Panc1 (cell line): ENCODE data around the gene SGIP1. TPM values are rescaled to one million over a fixed set of nuclear protein-coding genes. Genes with fewer than 3 reads are reported as not detected.
"Not testable (repeated sequence)": the region's sequence is repeated elsewhere in the genome, so short reads cannot be mapped to it uniquely, and the experiment has no call there.

Experiments
- ATAC-seq: fragments of 200-7000 bp; cut with Tn5 transposase; 2 replicates; pipeline ENCODE4 v1.9.1; 2020; ENCODE audit warnings: mild to moderate bottlenecking, moderate library complexity
- BruUV-seq: library from RNA; stranded (reverse); fragments of 400-500 nt; replicated peaks from 2 replicates; lab custom pipeline; 2021; lab: Mats Ljungman, UMichigan
- CTCF ChIA-PET: fragments of 300-600 bp; sonication (Branson Sonifier 250); formaldehyde crosslinking; loops from one replicate; lab custom pipeline; 2022; ENCODE audit warnings: antibody characterized with exemption; lab: Charles Lee
- POLR2A ChIA-PET: fragments of 300-600 bp; sonication (Branson Sonifier 250); formaldehyde crosslinking; loops from one replicate; lab custom pipeline; 2022; ENCODE audit warnings: antibody characterized with exemption; lab: Charles Lee
- DNase-seq: peaks from one replicate; pipeline ENCODE4 v3.0.0-alpha.2; 2010; ENCODE audit warnings: low read depth, low spot score
- H3K27ac ChIP-seq: 2 replicates; pipeline ENCODE4 v1.5.1; 2011; ENCODE audit warnings: mild to moderate bottlenecking, low read length, inconsistent platforms
- H3K27me3 ChIP-seq: fragments of 200-500 bp; sonication (Bioruptor generic); 2 replicates; pipeline ENCODE4 v1.6.0; 2014; ENCODE audit warnings: low read length, inconsistent platforms; ENCODE audit not compliant: control insufficient read depth, insufficient read depth
- H3K36me3 ChIP-seq: fragments of 200-500 bp; sonication (Bioruptor generic); 2 replicates; pipeline ENCODE4 v1.5.1; 2014; ENCODE audit warnings: inconsistent platforms, mild to moderate bottlenecking, low read length, moderate library complexity; ENCODE audit not compliant: control insufficient read depth, insufficient read depth
- H3K4me1 ChIP-seq: 2 replicates; pipeline ENCODE4 v1.5.1; 2011; ENCODE audit warnings: inconsistent platforms, mild to moderate bottlenecking, low read length, moderate library complexity; ENCODE audit not compliant: control insufficient read depth, insufficient read depth
- H3K4me3 ChIP-seq, 2 experiments: 2 replicates each; pipeline ENCODE4 v1.5.1; 2011 to 2012; ENCODE audit warnings: low read depth in 2 of 2, low read length in 2 of 2, mild to moderate bottlenecking in 2 of 2, inconsistent platforms in 1 of 2, moderate library complexity in 1 of 2
- H3K9me3 ChIP-seq: fragments of 200-500 bp; sonication (Bioruptor generic); 2 replicates; pipeline ENCODE4 v1.5.1; 2014; ENCODE audit warnings: low read depth, mild to moderate bottlenecking, inconsistent platforms, low read length, moderate library complexity; ENCODE audit not compliant: control insufficient read depth, insufficient read depth
- POLR2AphosphoS5 ChIP-seq: IDR thresholded peaks from 2 replicates; pipeline ENCODE4 v1.6.1; 2012; ENCODE audit warnings: mild to moderate bottlenecking, low read depth, low read length, moderate library complexity
- SIN3A ChIP-seq: IDR thresholded peaks from 2 replicates; pipeline ENCODE4 v1.6.1; 2012; ENCODE audit warnings: low read depth, mild to moderate bottlenecking, low read length, moderate library complexity, borderline replicate concordance; ENCODE audit not compliant: insufficient read depth
- TCF7L2 ChIP-seq: IDR thresholded peaks from 2 replicates; pipeline ENCODE4 v1.6.1; 2011; ENCODE audit warnings: mild to moderate bottlenecking, low read depth, low read length, inconsistent platforms
- in situ Hi-C: cut with HindIII; loops from 2 replicates; pipeline ENCODE4 v1.10.0; 2016; ENCODE audit warnings: low sequenced_read_pairs, low pct_unique_long_range_greater_than_20kb
- intact Hi-C: fragments of 100-400 bp; cut with micrococcal nuclease; formaldehyde crosslinking; loops from one replicate; pipeline ENCODE4 v1.10.0; 2022; ENCODE audit not compliant: unreplicated experiment
- total RNA-seq: library from RNA; stranded (reverse); gene quantifications from one replicate; pipeline ENCODE4 v1.2.1, GENCODE V29; 2021; ENCODE audit not compliant: unreplicated experiment
- TF ChIP-seq, protein P1 (sequence below): fragments of 450-650 bp; IDR thresholded peaks from 2 replicates; pipeline ENCODE4 v1.5.1; 2017; ENCODE audit warnings: mild to moderate bottlenecking
- TF ChIP-seq, protein P2 (sequence below), 2 experiments: IDR thresholded peaks; 2 replicates each; pipeline ENCODE4 v1.6.1; 2011 to 2012; ENCODE audit warnings: low read depth in 2 of 2, control low read depth in 1 of 2, low read length in 1 of 2, mild to moderate bottlenecking in 1 of 2, moderate library complexity in 1 of 2; ENCODE audit not compliant: insufficient read depth in 1 of 2

The SGIP1 gene
- total RNA-seq, 1 experiment from 2014 or later, result 1.6 TPM

DNA sequence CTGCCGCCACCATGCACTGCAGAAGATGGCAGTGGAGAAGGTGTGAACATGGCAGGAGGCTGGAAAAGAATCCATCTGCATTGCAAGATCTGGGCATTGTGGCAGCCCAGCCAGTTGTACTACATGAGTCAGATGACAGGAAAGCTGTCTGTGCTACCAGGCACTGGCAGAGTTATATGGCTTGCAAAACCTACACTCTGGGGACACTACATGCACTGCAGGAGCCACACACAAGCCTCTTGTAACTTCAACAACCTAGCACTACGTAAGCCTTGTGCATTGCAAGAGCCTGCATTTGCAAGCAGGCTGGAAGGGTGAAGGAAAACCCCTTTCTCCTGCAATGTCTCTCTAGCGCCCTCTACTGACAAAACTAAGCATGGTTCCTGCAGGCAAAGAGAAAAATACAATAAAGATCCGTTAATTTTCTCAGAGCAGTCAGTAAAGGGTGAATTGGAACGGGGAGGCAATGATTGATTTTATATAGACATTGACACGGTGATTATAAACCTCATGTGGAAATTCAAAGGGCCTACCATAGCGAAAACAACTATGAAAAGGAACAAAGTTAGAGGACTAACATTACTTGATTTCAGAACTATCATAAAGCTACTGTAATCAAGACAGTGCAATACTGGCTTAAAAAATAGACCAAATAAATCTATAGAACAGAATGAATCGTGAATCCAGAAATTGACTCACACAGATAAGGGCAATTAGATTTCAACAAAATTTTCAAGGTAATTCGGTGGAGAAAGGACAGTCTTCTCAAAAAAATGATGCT lies 192.1 kb downstream of the SGIP1 start:
- intact Hi-C loops (loop anchor here (5.0 to 10.0 kb wide), 2 partner anchors 271 to 474 kb away; no protein-coding TSS in a partner anchor), in situ Hi-C loops (no loop called here)
- H3K36me3 ChIP-seq, result no peaks in the 10 kb centered on the region
- no peaks in the 10 kb centered on the region for H3K27me3 ChIP-seq
- CTCF ChIA-PET, result no interaction called here
- no TSS peak for BruUV-seq
- H3K9me3 ChIP-seq, result no peaks in the 10 kb centered on the region
- DNase-seq, result peak; percentile 70
- POLR2A ChIA-PET, result no interaction called here
- H3K4me1 ChIP-seq, result no peaks in the 10 kb centered on the region
- H3K4me3 ChIP-seq, result no peak overlapping the region
- TF ChIP-seq, protein P1, sequence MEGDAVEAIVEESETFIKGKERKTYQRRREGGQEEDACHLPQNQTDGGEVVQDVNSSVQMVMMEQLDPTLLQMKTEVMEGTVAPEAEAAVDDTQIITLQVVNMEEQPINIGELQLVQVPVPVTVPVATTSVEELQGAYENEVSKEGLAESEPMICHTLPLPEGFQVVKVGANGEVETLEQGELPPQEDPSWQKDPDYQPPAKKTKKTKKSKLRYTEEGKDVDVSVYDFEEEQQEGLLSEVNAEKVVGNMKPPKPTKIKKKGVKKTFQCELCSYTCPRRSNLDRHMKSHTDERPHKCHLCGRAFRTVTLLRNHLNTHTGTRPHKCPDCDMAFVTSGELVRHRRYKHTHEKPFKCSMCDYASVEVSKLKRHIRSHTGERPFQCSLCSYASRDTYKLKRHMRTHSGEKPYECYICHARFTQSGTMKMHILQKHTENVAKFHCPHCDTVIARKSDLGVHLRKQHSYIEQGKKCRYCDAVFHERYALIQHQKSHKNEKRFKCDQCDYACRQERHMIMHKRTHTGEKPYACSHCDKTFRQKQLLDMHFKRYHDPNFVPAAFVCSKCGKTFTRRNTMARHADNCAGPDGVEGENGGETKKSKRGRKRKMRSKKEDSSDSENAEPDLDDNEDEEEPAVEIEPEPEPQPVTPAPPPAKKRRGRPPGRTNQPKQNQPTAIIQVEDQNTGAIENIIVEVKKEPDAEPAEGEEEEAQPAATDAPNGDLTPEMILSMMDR, result peak; percentile 94
- TF ChIP-seq, protein P2, sequence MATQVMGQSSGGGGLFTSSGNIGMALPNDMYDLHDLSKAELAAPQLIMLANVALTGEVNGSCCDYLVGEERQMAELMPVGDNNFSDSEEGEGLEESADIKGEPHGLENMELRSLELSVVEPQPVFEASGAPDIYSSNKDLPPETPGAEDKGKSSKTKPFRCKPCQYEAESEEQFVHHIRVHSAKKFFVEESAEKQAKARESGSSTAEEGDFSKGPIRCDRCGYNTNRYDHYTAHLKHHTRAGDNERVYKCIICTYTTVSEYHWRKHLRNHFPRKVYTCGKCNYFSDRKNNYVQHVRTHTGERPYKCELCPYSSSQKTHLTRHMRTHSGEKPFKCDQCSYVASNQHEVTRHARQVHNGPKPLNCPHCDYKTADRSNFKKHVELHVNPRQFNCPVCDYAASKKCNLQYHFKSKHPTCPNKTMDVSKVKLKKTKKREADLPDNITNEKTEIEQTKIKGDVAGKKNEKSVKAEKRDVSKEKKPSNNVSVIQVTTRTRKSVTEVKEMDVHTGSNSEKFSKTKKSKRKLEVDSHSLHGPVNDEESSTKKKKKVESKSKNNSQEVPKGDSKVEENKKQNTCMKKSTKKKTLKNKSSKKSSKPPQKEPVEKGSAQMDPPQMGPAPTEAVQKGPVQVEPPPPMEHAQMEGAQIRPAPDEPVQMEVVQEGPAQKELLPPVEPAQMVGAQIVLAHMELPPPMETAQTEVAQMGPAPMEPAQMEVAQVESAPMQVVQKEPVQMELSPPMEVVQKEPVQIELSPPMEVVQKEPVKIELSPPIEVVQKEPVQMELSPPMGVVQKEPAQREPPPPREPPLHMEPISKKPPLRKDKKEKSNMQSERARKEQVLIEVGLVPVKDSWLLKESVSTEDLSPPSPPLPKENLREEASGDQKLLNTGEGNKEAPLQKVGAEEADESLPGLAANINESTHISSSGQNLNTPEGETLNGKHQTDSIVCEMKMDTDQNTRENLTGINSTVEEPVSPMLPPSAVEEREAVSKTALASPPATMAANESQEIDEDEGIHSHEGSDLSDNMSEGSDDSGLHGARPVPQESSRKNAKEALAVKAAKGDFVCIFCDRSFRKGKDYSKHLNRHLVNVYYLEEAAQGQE (IDR thresholded peaks at IDR 0.05; ENCODE audit: insufficient read depth in 1 of 2, low read depth in 2 of 2, low read length in 1 of 2), result no peak
- no peak overlapping the region for H3K27ac ChIP-seq
- ATAC-seq, result peak; percentile 73

DNA sequence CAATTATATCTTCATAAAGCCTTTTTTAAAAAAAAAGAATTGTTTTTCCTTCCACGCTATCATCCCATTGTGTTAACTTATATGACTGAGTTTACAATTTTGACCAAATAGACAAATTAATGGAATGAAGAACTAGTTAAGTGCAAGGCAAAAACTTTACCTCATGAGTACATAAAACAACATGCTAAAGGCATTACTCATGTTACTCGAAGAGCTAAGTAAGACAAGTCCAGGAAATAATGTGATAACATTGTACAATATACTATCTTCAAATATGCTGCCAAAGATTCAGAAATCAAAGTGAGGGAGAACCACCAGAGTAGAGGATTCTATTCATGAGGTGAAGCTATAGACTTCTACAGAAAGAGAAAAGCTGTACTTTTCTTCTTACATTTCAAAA lies 194.1 kb downstream of the SGIP1 start:
- no peaks in the 10 kb centered on the region for H3K36me3 ChIP-seq
- TF ChIP-seq TCF7L2 (no peak), SIN3A (no peak), POLR2AphosphoS5 (no peak)
- TF ChIP-seq, protein P2 (IDR thresholded peaks at IDR 0.05; ENCODE audit: insufficient read depth in 1 of 2, low read depth in 2 of 2, low read length in 1 of 2), result no peak
- H3K4me1 ChIP-seq, result no peaks in the 10 kb centered on the region
- no peak for DNase-seq
- no peak overlapping the region for H3K27ac ChIP-seq
- no peaks in the 10 kb centered on the region for H3K27me3 ChIP-seq
- ChIA-PET CTCF (no interaction called here), POLR2A (no interaction called here)
- BruUV-seq, result no TSS peak
- no peaks in the 10 kb centered on the region for H3K9me3 ChIP-seq
- intact Hi-C loops (loop anchor here (5.0 to 10.0 kb wide), 2 partner anchors 273 to 476 kb away; no protein-coding TSS in a partner anchor), in situ Hi-C loops (no loop called here)
- no peak for ATAC-seq
- no peak overlapping the region for H3K4me3 ChIP-seq

DNA sequence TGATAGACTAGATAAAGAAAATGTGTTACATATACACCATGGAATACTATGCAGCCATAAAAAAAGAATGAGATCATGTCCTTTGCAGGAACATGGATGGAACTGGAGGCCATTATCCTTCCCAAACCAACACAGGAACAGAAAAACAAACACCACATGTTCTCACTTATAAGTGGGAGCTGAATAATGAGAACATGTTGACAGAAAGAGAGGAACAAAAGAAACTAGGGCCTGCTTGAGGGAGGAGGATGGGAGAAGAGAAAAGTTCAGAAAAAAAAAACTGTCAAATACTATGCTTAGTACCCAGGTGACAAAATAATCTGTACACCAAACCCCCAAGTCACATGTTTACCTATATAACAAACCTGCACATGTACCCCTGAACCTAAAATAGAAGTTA lies 194.8 kb downstream of the SGIP1 start:
- intact Hi-C loops, result loop anchor here (5.0 to 10.0 kb wide), 2 partner anchors 274 to 476 kb away; no protein-coding TSS in a partner anchor
- POLR2A ChIA-PET, H3K4me1 ChIP-seq, CTCF ChIA-PET, ATAC-seq, H3K27ac ChIP-seq, H3K36me3 ChIP-seq, BruUV-seq, H3K9me3 ChIP-seq, H3K4me3 ChIP-seq, DNase-seq, in situ Hi-C loops, H3K27me3 ChIP-seq: not testable (repeated sequence)
